Tibial artery (tissue), 4 donors: ENCODE results near the gene BSX.
A peak's percentile ranks its signal among the peaks of the same experiment; 100 is the strongest.

Source experiments
- DNase-seq, 2 donors: peaks; one replicate each; pipeline ENCODE4 v3.0.0-alpha.2; 2019
- H3K27ac ChIP-seq, 2 donors: fragments of 200-600 bp; sonication (generic) in 1 of 2; 1 replicate in 1 of 2; 2 replicates in 1 of 2; pipeline ENCODE4 v1.5.1; 2018 to 2019; ENCODE audit warnings: mild to moderate bottlenecking in 1 of 2
- H3K27me3 ChIP-seq, 2 donors: fragments of 200-600 bp; sonication (generic) in 1 of 2; one replicate each; pipeline versions ENCODE4 v1.5.1 to v1.6.0; 2016 to 2019
- H3K36me3 ChIP-seq, 3 donors: fragments of 200-600 bp; sonication (generic) in 2 of 3; one replicate each; pipeline ENCODE4 v1.5.1; 2016 to 2019; ENCODE audit warnings: mild to moderate bottlenecking in 2 of 3
- H3K4me1 ChIP-seq, 4 donors: fragments of 200-600 bp; sonication (generic) in 2 of 4; 1 replicate in 3 of 4; 2 replicates in 1 of 4; pipeline ENCODE4 v1.5.1; 2016 to 2019
- H3K4me3 ChIP-seq, 2 donors: fragments of 200-600 bp; sonication (generic) in 1 of 2; 1 replicate in 1 of 2; 2 replicates in 1 of 2; pipeline ENCODE4 v1.5.1; 2018 to 2019; ENCODE audit warnings: mild to moderate bottlenecking in 2 of 2
- H3K9me3 ChIP-seq, 3 donors: fragments of 200-600 bp; sonication (generic) in 1 of 3; one replicate each; pipeline ENCODE4 v1.5.1; 2016 to 2019
- intact Hi-C: fragments of 100-400 bp; cut with DNase I; formaldehyde crosslinking; loops from one replicate; pipeline ENCODE4 v1.15.0; 2023; ENCODE audit warnings: low total_unique reads
- TF ChIP-seq, protein P1 (sequence below), 2 experiments: fragments of 200-600 bp in 1 of 2; fragments of 450-650 bp in 1 of 2; IDR thresholded peaks; one replicate each; pipeline ENCODE4 v1.5.1; 2017 to 2019; ENCODE audit warnings: antibody characterized with exemption in 2 of 2, mild to moderate bottlenecking in 1 of 2, moderate library complexity in 1 of 2

The BSX gene

GRCh38 chr11:122983438-122984185 lies 2.0 kb upstream of the BSX start:
- no peak for DNase-seq
- peak overlapping the region; percentile 48 to 64 for H3K4me3 ChIP-seq
- peaks cover 0 to 88% of the 10 kb centered on the region in 2 donors for H3K27me3 ChIP-seq
- intact Hi-C loops: no loop called here
- H3K9me3 ChIP-seq: no peaks in the 10 kb centered on the region
- H3K36me3 ChIP-seq: no peaks in the 10 kb centered on the region
- peaks cover 0 to 27% (median 17%) of the 10 kb centered on the region in 4 donors for H3K4me1 ChIP-seq
- TF ChIP-seq, protein P1, sequence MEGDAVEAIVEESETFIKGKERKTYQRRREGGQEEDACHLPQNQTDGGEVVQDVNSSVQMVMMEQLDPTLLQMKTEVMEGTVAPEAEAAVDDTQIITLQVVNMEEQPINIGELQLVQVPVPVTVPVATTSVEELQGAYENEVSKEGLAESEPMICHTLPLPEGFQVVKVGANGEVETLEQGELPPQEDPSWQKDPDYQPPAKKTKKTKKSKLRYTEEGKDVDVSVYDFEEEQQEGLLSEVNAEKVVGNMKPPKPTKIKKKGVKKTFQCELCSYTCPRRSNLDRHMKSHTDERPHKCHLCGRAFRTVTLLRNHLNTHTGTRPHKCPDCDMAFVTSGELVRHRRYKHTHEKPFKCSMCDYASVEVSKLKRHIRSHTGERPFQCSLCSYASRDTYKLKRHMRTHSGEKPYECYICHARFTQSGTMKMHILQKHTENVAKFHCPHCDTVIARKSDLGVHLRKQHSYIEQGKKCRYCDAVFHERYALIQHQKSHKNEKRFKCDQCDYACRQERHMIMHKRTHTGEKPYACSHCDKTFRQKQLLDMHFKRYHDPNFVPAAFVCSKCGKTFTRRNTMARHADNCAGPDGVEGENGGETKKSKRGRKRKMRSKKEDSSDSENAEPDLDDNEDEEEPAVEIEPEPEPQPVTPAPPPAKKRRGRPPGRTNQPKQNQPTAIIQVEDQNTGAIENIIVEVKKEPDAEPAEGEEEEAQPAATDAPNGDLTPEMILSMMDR (IDR thresholded peaks at IDR 0.05): no peak
- H3K27ac ChIP-seq: no peak overlapping the region

GRCh38 chr11:122979815-122980595 lies 1.6 kb downstream of the BSX start:
- TF ChIP-seq, protein P1 (IDR thresholded peaks at IDR 0.05): no peak
- intact Hi-C loops: no loop called here
- Histone ChIP-seq H3K27ac (no peak overlapping the region), H3K9me3 (no peaks in the 10 kb centered on the region), H3K4me1 (peaks cover 0 to 40% (median 29%) of the 10 kb centered on the region in 4 donors), H3K36me3 (no peaks in the 10 kb centered on the region), H3K4me3 (no peak overlapping the region), H3K27me3 (peaks cover 7 to 99% of the 10 kb centered on the region in 2 donors)
- no peak for DNase-seq

DNA sequence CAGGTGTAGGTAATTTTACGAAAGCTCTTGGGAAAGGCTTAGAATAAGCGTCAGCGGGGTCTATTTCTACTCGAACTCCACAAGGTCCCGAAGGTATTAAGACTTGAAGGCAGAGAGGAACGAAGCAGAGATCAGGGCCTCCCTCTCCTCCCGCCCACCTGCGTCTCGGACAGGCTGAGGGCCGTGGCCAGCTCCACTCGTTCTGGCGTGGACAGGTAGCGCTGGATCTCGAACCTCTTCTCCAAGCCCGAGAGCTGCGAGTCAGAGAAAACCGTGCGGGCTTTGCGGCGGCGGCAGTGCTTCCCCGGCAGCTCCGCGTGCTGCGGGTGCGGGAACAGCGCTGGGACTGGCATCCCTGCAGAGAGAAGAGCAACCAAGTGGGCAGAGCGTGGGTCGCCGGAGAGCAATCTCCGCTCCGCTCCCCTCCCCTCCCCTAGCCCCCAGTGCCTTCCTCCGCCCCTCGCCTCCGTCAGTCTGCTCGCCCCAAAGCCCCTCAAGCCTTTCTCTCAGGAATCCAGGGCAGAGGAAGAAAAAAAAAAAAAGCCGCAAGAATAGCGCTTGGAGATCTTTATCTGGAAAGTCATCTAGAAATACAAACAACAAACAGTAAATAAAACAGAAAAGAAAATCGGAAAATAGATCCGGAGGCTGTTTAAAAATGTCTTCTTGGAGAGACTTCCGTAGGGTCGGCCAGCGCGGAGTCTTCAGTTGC lies 2.4 kb downstream of the BSX start:
- no peak overlapping the region for H3K27ac ChIP-seq
- peaks cover 7 to 98% of the 10 kb centered on the region in 2 donors for H3K27me3 ChIP-seq
- TF ChIP-seq, protein P1 (IDR thresholded peaks at IDR 0.05): no peak
- intact Hi-C loops: no loop called here
- H3K36me3 ChIP-seq: no peaks in the 10 kb centered on the region
- no peak overlapping the region for H3K4me3 ChIP-seq
- no peak for DNase-seq
- peaks cover 0 to 33% (median 22%) of the 10 kb centered on the region in 4 donors for H3K4me1 ChIP-seq
- no peaks in the 10 kb centered on the region for H3K9me3 ChIP-seq

- DNase-seq: no peak
- H3K4me3 ChIP-seq: no peak overlapping the region
- no peak overlapping the region for H3K27ac ChIP-seq
- TF ChIP-seq, protein P1 (IDR thresholded peaks at IDR 0.05): no peak
- peaks cover 0 to 25% (median 18%) of the 10 kb centered on the region in 4 donors for H3K4me1 ChIP-seq
- no peaks in the 10 kb centered on the region for H3K9me3 ChIP-seq
- no peaks in the 10 kb centered on the region for H3K36me3 ChIP-seq
- H3K27me3 ChIP-seq: peaks cover 7 to 88% of the 10 kb centered on the region in 2 donors
- intact Hi-C loops: no loop called here
Measured at GRCh38 chr11:122978299-122978620, 3.4 kb downstream of the BSX start.

DNA sequence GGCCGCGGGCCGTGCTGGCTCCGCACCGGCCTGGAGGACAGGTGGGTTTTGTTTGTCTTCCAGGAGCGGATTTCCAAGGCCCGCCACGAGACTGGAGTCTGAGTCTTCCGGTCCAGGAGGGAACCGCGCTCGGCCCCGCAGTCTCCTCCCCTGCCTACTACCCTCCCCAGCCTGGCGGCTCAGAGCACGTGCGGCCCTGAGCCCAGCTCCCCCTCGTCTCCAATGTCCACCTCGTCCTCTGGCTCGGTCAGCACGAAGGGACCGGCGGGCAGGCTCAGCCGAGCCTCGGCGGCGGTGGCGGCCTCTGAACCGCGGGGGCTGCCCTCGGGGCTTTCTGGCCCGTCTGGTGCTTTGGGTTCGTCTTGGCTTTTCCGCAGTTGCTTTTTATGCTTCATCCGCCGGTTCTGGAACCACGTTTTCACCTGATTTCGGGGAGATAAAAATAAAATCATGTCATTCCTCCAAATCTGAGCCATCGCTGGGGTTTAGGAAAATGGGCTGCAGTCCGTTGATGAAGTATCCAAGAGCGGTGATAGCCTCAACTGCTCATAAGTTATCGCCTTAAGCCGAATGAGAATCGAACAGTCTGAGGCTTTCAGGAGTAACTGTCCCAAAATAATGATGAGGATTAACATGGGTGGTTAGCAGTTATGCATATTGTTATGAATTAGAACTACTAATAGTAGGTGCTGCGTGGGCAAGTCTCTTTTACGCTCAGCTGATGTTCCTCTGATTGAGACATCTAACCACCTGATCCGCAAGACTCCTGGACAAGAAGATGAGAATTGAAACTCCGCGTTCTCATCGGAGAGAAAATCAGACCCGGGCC lies 4.0 kb downstream of the BSX start:
- H3K36me3 ChIP-seq: no peaks in the 10 kb centered on the region
- TF ChIP-seq, protein P1 (IDR thresholded peaks at IDR 0.05): no peak
- intact Hi-C loops: no loop called here
- H3K27ac ChIP-seq: no peak overlapping the region
- H3K4me3 ChIP-seq: peak overlapping the region in 1 of 2 donors; percentile 34
- H3K27me3 ChIP-seq: peaks cover 7 to 82% of the 10 kb centered on the region in 2 donors
- H3K4me1 ChIP-seq: peaks cover 0 to 25% (median 18%) of the 10 kb centered on the region in 4 donors
- DNase-seq: no peak
- H3K9me3 ChIP-seq: no peaks in the 10 kb centered on the region
